ENCODE measurements around the gene MYH3.

The MYH3 gene

GRCh38 chr17:10613775-10614513, 43.2 kb downstream of the MYH3 start:
- no peak for DNase-seq (ENCODE audit: low read depth in 2 of 2)

GRCh38 chr17:10612957-10613744, 44.0 kb downstream of the MYH3 start:
- DNase-seq (ENCODE audit: low read depth in 2 of 2) = no peak

- DNase-seq (ENCODE audit: low read depth in 2 of 2) = no peak
Observed at GRCh38 chr17:10610884-10611283, 46.2 kb downstream of the MYH3 start.

GRCh38 chr17:10608244-10608643, 48.9 kb downstream of the MYH3 start:
- no peak for DNase-seq (ENCODE audit: low read depth in 2 of 2)

GRCh38 chr17:10606110-10606509, 51.0 kb downstream of the MYH3 start:
- DNase-seq (ENCODE audit: low read depth in 2 of 2) = no peak

- DNase-seq (ENCODE audit: low read depth in 2 of 2) = no peak
Observed at GRCh38 chr17:10605221-10605783, 51.8 kb downstream of the MYH3 start.

- DNase-seq (ENCODE audit: low read depth in 2 of 2) = no peak
Observed at GRCh38 chr17:10604521-10604920, 52.6 kb downstream of the MYH3 start.

GRCh38 chr17:10603931-10604330, 53.2 kb downstream of the MYH3 start:
- no peak for DNase-seq (ENCODE audit: low read depth in 2 of 2)

GRCh38 chr17:10600571-10600970, 56.5 kb downstream of the MYH3 start:
- DNase-seq (ENCODE audit: low read depth in 2 of 2) = no peak

- DNase-seq (ENCODE audit: low read depth in 2 of 2) = no peak
Observed at GRCh38 chr17:10598621-10599020, 58.5 kb downstream of the MYH3 start.

- no peak for DNase-seq (ENCODE audit: low read depth in 2 of 2)
Observed at GRCh38 chr17:10589553-10590145, 67.5 kb downstream of the MYH3 start.

- DNase-seq (ENCODE audit: low read depth in 2 of 2) = no peak
Observed at GRCh38 chr17:10585529-10585928, 71.6 kb downstream of the MYH3 start.

- DNase-seq (ENCODE audit: low read depth in 2 of 2) = no peak
Observed at GRCh38 chr17:10583834-10584233, 73.3 kb downstream of the MYH3 start.

GRCh38 chr17:10579270-10579669, 77.8 kb downstream of the MYH3 start:
- no peak for DNase-seq (ENCODE audit: low read depth in 2 of 2)
